Mucosa of descending colon (tissue), 3 donors: Measurements from ENCODE around the gene RANGRF. TPM values are rescaled to one million over a fixed set of nuclear protein-coding genes. Genes with fewer than 3 reads are reported as not detected.

ENCODE experiments used
- ATAC-seq: fragments of 200-7000 bp; cut with Tn5 transposase; one replicate; pipeline ENCODE4 v1.9.1; 2020; ENCODE audit warnings: mild to moderate bottlenecking, moderate library complexity
- DNase-seq, 3 donors: peaks; one replicate each; pipeline ENCODE4 v3.0.0-alpha.2; 2020
- H3K36me3 ChIP-seq: fragments of 200-600 bp; one replicate; pipeline ENCODE4 v1.8.0; 2021; ENCODE audit warnings: low read depth, mild to moderate bottlenecking
- H3K4me1 ChIP-seq: fragments of 200-600 bp; one replicate; pipeline ENCODE4 v1.8.0; 2021; ENCODE audit warnings: low read depth, mild to moderate bottlenecking
- H3K4me3 ChIP-seq: fragments of 200-600 bp; one replicate; pipeline ENCODE4 v1.8.0; 2021; ENCODE audit warnings: mild to moderate bottlenecking
- H3K9me3 ChIP-seq: fragments of 200-600 bp; one replicate; pipeline ENCODE4 v1.8.0; 2021; ENCODE audit warnings: mild to moderate bottlenecking
- CTCF ChIP-seq: fragments of 200-600 bp; IDR thresholded peaks from one replicate; pipeline ENCODE4 v1.8.0; 2022; ENCODE audit warnings: antibody characterized with exemption, mild to moderate bottlenecking
- intact Hi-C, 2 donors: fragments of 100-400 bp; cut with DNase I in 1 of 2; cut with micrococcal nuclease in 1 of 2; formaldehyde crosslinking; loops; one replicate each; pipeline versions ENCODE4 v1.11.0 to v1.11.1; 2022; cut with DNase I, micrococcal nuclease
- total RNA-seq, 3 donors: library from RNA; stranded (reverse); fragmentation: NEBNext Ultra II Directional in 2 of 3; extraction: Animal tissue kit (Norgen Biotek cat#: 25700) in 2 of 3; gene quantifications; one replicate each; pipeline versions ENCODE4 v1.2.1 to v1.2.4, GENCODE V29; 2021 to 2023
- donor health status: DM: no; HTN: no; CAD: no; lungs with moderate emphysema.
- donor health status: DM: no; HTN: no; CAD: no.
- donor health status: DM: no; HTN: yes; CAD: no.

RANGRF gene
- total RNA-seq, 3 donors from 2014 or later, result 11.5 to 26.9 (median 15.5) TPM

- no peak for TF ChIP-seq CTCF
- DNase-seq (no peak), ATAC-seq (no peak)
- Histone ChIP-seq H3K36me3 (no peaks in the 10 kb centered on the region), H3K4me3 (no peak overlapping the region), H3K4me1 (peaks cover 8% of the 10 kb centered on the region), H3K9me3 (no peaks in the 10 kb centered on the region)
- intact Hi-C loops, result no loop called here
These were observed 2.9 kb upstream of the RANGRF start for GRCh38 chr17:8285270-8286181.

DNA sequence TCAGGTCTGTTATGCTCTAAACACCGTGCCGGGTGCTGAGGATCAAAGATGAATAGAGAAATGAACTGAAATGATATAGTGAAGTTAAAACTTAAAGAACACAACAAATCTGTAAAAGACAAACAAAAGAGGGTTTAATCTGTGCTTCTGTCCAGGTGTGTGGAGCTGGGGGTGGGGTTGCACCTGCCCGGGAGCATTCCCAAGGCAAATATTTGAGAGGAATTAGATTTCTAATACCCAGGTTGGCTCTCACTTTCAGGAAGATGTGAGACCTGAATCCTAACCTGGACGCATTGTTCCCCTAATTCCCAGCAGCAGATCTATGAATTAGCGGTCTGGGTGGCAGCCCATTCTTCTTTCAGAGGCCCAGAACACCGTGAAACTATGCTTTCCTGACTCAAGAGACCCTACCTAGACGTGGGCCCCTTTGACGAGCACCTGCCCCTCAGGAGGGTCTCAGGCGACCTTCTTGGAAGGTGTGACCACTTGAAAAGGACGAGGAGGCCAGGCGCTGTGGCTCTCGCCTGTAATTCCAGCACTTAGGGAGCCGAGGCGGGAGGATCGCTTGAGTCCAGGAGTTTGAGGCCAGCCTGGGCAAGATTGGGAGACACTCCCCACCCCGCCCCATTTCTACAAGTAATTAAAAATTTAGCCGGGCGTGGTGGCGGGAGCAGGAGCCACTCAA, 677 bp upstream of the RANGRF start:
- TF ChIP-seq CTCF, result no peak
- Histone ChIP-seq H3K4me3 (peak overlapping the region; percentile 57), H3K4me1 (peaks cover 10% of the 10 kb centered on the region), H3K36me3 (no peaks in the 10 kb centered on the region), H3K9me3 (no peaks in the 10 kb centered on the region)
- DNase-seq (no peak), ATAC-seq (no peak)
- intact Hi-C loops, result no loop called here

- Histone ChIP-seq H3K9me3 (no peaks in the 10 kb centered on the region), H3K4me3 (peak overlapping the region; percentile 57), H3K4me1 (peaks cover 10% of the 10 kb centered on the region), H3K36me3 (no peaks in the 10 kb centered on the region)
- DNase-seq (peak; percentile 82 to 86 (median 86)), ATAC-seq (no peak)
- TF ChIP-seq CTCF, result no peak
- intact Hi-C loops, result no loop called here
These were observed 580 bp downstream of the RANGRF start for GRCh38 chr17:8289103-8289397.

- intact Hi-C loops, result no loop called here
- Histone ChIP-seq H3K4me1 (peaks cover 15% of the 10 kb centered on the region), H3K4me3 (no peak overlapping the region), H3K9me3 (no peaks in the 10 kb centered on the region), H3K36me3 (no peaks in the 10 kb centered on the region)
- DNase-seq (no peak), ATAC-seq (no peak)
- no peak for TF ChIP-seq CTCF
These were observed 1.6 kb downstream of the RANGRF start for GRCh38 chr17:8290043-8290442.

DNA sequence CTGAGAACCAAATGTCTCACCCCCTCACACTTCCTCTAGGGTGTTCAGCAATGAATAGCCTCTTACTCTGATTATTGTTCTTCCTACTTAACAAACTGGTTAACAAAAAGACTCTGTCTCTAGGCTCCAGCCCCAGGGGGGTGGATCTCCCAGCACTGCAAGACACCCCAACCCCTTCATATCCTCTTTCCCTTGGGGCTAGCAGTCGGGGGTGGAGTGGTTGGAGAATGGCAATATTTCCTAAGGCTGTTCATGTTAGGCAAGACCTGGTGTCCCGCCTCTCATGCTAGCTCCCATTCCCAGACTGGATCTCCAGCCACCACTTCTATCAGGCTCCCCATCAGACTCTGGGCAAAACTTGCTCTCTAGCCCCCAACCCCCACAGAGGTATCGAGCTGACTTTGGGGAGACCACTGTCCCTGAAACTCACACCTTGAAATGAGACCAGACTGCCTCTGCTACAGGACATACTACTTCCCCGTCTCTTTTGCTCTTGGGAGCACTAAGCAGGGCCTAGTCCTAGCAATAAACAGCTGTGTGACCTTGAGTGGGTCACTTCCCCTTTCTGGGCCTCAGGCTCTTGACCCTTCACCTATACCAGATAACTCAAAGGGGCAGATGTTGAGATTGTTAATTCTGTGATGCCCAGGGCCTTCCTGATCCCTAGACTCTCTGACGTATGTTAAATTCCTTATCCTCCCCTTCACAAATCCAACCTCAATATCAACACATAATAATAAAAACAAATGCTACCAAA, 4.3 kb downstream of the RANGRF start:
- DNase-seq (no peak), ATAC-seq (no peak)
- H3K4me1 ChIP-seq, result peaks cover 15% of the 10 kb centered on the region
- intact Hi-C loops, result no loop called here
- H3K4me3 ChIP-seq, result no peak overlapping the region
- TF ChIP-seq CTCF, result no peak
- no peaks in the 10 kb centered on the region for H3K36me3 ChIP-seq
- no peaks in the 10 kb centered on the region for H3K9me3 ChIP-seq
